Measurements from ENCODE around the gene TLR3.
"Not testable (repeated sequence)": the region's sequence is repeated elsewhere in the genome, so short reads cannot be mapped to it uniquely, and the experiment has no call there.

DNA sequence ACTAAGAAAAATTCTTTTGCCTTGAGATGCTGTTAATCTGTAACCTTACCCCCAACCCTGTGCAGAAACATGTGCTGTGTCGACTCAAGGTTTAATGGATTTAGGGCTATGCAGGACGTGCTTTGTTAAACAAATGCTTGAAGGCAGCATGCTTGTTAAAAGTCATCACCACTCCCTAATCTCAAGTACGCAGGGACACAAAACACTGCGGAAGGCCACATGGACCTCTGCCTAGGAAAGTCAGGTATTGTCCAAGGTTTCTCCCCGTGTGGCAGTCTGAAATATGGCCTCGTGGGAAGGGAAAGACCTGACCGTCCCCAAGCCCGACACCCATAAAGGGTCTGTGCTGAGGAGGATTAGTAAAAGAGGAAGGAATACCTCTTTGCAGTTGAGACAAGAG, 18.8 kb upstream of the TLR3 start:
- not testable (repeated sequence) for TF ChIP-seq POLR2A (IDR thresholded peaks at IDR 0.05; ENCODE audit: low read depth); POLR2AphosphoS5 (IDR thresholded peaks at IDR 0.05)
- TF ChIP-seq, protein P1, sequence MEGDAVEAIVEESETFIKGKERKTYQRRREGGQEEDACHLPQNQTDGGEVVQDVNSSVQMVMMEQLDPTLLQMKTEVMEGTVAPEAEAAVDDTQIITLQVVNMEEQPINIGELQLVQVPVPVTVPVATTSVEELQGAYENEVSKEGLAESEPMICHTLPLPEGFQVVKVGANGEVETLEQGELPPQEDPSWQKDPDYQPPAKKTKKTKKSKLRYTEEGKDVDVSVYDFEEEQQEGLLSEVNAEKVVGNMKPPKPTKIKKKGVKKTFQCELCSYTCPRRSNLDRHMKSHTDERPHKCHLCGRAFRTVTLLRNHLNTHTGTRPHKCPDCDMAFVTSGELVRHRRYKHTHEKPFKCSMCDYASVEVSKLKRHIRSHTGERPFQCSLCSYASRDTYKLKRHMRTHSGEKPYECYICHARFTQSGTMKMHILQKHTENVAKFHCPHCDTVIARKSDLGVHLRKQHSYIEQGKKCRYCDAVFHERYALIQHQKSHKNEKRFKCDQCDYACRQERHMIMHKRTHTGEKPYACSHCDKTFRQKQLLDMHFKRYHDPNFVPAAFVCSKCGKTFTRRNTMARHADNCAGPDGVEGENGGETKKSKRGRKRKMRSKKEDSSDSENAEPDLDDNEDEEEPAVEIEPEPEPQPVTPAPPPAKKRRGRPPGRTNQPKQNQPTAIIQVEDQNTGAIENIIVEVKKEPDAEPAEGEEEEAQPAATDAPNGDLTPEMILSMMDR (IDR thresholded peaks at IDR 0.05) = not testable (repeated sequence)

Measured in esophagus muscularis mucosa (tissue), 3 donors.